GM19025 (cell line): Measurements from ENCODE around the gene SNAP47.

ENCODE experiments used
- ATAC-seq: cut with Tn5 transposase; IDR thresholded peaks from one replicate; pipeline ENCODE4 v1.9.1; 2021; ENCODE audit warnings: mild to moderate bottlenecking, low read depth, moderate library complexity; ENCODE audit not compliant: unreplicated experiment

SNAP47 gene

DNA sequence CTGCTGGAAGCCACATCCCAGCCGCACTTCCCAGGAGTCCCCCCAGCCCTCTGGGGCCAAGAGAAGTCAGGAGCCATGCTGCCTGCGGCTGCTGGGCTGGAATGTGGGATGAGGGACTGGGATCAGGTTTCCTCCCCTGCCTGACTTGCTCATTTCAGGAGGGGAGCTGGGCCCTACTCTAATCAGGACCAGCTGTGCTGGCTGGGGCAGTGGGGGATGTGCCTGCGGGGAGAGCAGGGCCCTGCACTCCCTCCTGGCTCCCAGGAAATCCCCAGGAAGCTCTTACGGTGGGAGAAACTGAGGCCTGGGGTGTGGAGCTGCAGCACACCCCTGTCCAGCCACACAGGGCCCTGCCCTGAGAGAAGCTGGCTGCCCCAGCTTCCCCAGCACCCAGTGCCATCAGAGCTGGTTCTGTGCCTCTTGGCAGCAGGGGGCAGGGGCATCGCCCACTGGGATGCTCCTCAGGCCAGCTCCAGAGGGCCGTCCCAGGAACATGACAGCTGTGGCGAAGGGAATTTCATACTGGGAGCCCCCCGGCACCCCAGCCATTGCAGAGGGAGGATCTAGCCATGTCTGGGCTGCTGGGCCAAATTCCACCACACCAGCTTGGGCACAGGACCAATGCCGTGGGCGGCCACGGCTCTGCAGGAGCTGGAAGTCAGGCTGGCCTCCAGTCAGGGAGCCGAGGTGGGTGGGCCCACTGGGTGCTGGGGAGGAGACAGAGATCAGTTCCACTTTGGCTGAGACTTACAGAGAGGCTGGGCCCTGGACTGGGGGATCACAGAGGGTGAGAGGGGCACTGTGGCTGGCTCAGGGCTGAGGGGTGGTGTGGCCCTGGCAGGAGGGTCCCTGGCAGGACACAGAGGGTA, 58.9 kb downstream of the SNAP47 start:
- ATAC-seq: no peak

DNA sequence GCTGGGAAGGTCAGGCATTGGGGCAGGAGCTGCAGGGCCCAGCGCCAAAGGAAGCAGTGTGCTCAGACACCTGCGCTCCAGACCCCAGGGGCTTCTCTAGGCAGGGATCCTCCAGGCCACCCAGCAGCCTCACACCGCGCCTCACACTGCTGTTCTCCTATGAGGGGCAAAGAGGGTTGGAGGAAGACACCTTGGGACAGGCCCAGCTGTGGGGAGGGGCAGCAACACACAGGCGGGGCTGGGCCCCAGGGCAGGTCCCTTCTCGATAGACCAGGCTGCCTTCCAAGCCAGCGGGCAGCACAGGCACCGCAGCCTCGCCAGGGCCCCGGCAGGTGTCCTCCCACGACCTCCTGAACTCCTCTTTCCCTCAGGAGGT, 59.6 kb downstream of the SNAP47 start:
- ATAC-seq: no peak

GRCh38 chr1:227795732-227796131, 60.5 kb downstream of the SNAP47 start:
- ATAC-seq: no peak

GRCh38 chr1:227796359-227796915, 61.2 kb downstream of the SNAP47 start:
- no peak for ATAC-seq

GRCh38 chr1:227797144-227797543, 61.9 kb downstream of the SNAP47 start:
- ATAC-seq: no peak

DNA sequence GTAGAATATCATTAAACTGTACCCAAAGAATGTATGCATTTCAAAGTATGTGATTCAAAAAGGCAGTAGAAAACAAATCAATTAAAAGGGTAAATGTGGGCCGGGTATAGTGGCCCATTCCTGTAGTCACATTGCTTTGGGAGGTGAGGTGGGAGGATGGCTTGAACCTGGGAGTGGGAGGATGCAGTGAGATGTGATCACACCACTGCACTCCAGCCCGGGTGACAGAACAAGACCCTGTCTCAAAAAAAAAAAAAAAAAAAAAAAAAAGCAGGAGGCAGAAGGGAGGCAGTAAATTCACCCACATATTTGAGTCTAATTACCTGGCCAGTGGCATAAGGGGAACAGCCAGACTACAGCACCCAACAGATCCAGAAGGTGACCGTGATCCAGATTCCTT, 62.4 kb downstream of the SNAP47 start:
- no peak for ATAC-seq

DNA sequence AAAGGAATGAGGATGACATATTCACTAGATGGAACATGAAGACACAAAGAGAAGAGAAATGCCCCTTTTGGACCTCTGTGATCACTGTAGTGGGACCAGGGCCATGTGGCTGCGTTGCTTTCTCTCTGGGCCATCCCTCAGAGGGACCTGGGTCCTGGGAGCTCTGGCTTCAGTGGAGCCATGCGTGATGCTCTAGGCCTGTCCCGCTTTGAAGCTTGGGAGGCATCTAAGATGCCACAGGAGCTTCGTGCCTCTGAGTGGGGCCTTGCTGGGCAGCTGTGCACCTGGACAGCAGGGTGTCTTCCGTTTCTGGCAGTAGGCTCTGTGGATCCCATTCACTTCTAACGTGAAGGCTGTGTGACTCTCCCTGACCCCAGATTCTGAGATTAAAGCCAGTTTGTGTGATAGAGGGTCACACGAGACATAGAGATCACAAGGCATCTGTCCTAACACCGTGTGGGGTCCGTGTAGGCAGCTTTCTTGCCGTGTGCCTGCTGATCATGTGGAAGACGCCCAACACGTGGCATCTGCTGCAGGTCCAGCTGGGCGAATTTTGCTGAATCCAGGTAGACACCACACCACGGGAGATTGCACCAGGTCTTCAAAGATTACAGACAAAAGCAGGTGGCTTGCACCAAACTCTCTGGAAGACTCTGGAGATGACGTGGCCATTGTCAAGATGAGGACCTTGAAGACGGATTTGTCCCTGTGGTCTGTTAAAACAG, 63.0 kb downstream of the SNAP47 start:
- no peak for ATAC-seq

GRCh38 chr1:227799756-227800155, 64.5 kb downstream of the SNAP47 start:
- no peak for ATAC-seq

DNA sequence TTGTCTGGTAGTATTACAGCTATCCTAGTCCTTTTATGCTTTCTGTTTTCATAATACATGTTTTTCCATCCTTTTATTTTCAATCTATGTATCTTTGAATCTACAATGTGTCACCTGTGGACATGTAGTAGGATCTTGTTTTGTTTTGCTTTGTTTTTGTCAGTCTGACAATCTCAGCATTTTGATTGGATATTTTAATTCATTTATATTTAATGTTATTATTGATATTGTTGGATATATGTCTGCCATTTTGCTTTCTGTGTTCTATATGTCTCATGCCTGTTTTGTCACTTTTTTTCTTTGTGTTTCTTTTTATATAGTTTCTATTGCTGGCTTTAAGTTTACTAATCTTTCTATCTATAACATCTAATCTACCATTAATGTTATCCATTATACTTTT, 68.7 kb downstream of the SNAP47 start:
- no peak for ATAC-seq

DNA sequence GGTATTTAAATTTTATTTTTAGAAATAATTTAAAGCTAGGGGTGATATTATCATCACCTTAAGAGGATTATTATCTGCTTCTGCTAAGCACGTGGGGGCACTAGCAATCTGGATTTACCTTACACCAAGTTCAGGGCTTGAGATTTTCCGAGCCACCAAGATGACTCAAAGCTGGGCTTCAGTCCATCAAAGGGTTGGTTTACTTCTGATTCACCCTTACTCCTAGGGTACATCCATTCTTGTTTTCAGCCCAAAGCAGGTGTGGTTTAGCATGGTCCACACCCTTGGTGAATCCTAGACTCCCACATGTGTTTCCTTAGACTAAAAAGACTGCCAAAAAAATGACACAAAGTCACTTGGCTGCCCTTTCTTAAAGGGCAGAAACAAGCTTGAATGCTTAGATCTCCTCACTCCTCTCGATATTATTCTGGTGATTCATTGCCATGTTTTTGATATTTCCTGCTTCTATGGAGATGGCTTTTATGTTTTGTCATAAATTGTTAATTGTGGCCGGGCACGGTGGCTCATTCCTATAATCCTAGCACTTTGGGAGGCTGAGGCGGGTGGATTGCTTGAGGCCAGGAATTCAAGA, 70.5 kb downstream of the SNAP47 start:
- ATAC-seq: no peak

DNA sequence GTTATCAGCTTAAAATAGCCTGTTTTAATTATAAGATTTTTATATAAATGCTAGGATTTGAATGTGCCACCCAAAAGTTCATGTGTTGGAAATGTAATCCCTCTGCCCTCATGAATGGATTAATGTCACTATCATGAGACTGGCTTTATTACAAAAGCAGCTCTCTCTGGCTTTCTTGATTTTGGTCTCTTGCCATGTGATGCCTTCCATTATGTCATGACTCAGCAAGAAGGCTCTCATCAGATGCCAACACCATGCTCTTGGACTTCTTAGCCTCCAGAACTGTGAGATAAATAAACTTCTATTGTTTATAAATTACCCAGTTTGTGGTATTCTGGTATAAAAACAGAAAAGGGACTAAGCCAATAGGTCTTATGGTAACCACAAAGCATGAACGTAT, 73.3 kb downstream of the SNAP47 start:
- ATAC-seq: no peak

DNA sequence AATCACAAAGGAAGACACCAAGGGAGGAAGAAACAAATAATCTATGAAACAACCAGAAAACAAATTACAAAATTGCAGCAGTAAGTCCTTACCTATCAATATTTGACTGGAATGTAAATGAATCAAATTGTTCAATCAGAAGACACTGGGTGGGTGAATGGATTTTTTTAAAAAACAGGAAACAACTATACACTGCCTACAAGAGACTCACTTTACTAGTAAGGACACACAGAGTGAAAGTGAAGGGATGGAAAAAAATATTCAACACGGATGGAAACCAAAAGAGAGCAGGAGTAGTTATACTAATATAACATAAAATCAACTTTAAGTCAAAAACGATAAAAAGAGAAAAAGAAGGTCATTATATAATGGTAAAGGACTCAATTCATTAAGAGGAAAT, 73.8 kb downstream of the SNAP47 start:
- ATAC-seq: no peak

- no peak for ATAC-seq
Observed at GRCh38 chr1:227813962-227814361, 78.7 kb downstream of the SNAP47 start.

DNA sequence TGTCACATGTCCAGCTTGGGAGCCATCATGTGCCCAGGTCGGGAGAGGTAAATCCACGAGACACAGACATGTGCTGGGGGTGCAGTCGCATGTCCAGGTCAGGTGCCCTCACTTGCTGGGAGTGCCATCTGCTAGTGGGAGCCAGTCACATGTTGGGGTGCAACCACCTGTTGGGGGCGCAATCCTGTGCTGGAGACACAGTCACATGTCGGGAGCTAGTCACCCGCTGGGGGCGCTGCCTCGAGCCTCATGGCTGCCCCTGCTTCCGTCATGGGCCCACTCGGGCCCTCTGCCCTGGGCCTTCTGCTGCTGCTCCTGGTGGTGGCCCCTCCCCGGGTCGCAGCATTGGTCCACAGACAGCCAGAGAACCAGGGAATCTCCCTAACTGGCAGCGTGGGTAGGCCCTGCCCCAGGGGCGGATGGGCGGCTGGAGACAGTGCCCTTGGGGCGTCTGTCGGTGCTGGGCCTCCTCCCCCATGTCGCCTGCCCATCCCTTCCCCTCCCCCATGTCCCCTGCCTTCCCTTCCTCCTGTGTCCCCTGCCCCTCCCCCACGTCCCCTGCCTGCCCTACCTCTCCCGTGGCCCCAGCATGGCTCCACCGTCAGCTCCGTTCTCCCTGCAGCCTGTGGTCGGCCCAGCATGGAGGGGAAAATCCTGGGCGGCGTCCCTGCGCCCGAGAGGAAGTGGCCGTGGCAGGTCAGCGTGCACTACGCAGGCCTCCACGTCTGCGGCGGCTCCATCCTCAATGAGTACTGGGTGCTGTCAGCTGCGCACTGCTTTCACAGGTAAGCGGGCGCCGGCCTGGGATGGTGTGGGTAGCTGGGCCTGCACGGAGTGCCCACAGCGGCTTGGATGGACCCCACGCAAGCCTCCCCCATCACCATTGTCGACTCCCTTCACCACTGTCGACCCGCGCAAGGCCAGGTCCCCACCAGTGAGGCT, 80.5 kb downstream of the SNAP47 start, which contains the start of gene PRSS38:
Gene PRSS38 (plus strand): TSS at position 208 of the 942 bp plus-strand sequence. CDS start 42 bp downstream, at position 250.
- ATAC-seq: no peak

- no peak for ATAC-seq
Observed at GRCh38 chr1:227816750-227817446, 81.7 kb downstream of the SNAP47 start.

DNA sequence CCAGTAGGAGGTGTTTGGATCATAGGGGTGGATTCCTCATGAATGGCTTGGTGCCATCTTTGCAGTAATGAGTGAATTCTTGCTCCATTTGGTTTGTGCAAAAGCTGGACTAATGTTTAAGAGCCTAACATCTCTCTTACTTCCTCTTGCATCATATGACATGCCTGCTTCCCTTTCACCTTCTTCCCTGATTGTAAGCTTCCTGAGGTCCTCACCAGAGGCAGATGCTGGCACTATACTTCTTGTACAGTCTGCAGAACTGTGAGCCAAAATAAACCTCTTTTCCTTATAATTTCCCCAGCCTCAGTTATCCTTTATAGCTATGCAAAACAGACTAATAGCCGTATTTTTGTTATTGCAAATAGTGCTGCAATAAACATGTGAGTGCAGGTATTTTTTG, 88.3 kb downstream of the SNAP47 start:
- ATAC-seq: no peak

DNA sequence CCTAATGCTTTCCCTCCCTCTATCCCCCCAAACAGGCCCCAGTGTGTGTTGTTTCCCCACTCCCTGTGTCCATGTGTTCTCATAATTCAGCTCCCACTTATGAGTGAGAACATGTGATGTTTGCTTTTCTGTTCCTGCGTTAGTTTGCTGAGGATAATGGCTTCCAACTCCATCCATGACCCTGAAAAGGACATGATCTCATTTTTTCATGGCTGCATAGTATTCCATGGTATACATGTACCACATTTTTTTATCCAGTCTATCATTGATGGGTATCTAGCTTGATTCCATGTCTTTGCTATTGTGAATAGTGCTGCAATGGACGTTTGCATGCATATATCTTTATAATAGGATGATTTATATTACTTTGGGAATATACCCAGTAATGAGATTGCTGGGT, 89.0 kb downstream of the SNAP47 start:
- ATAC-seq: no peak

DNA sequence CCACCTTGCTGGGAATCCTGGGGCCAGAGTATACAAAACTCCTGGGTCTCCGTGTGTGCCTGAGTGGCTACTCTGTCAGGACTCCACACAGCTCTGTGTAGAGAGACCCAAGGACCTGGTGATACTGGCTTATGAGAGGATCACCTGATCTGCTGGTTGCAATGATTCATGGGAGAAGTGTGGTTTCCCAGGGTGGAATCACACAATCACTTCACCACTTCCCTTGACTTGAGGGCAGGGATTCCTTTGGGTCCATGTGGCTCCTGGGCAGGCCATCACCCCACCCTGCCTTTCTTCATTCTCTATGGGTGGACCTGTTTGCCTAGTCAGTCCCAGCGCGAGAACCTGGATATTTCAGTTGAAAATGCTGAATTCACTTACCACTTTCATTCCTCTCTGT, 93.6 kb downstream of the SNAP47 start:
- ATAC-seq: no peak
